HG02642 (cell line): ENCODE measurements around the gene PLTP.
"Not testable (repeated sequence)": the region's sequence is repeated elsewhere in the genome, so short reads cannot be mapped to it uniquely, and the experiment has no call there.

Experiments
- ATAC-seq: cut with Tn5 transposase; IDR thresholded peaks from one replicate; pipeline ENCODE4 v1.9.1; 2021; ENCODE audit warnings: mild to moderate bottlenecking; ENCODE audit not compliant: unreplicated experiment, poor library complexity

Gene PLTP

GRCh38 chr20:45944965-45945677, 33.2 kb upstream of the PLTP start:
- no peak for ATAC-seq

- ATAC-seq, result no peak
Measured at GRCh38 chr20:45944151-45944964, 32.4 kb upstream of the PLTP start.

GRCh38 chr20:45943613-45944012, 31.7 kb upstream of the PLTP start:
- no peak for ATAC-seq

GRCh38 chr20:45940469-45940868, 28.5 kb upstream of the PLTP start:
- no peak for ATAC-seq

GRCh38 chr20:45940053-45940452, 28.1 kb upstream of the PLTP start:
- ATAC-seq, result no peak

- ATAC-seq, result no peak
Measured at GRCh38 chr20:45938727-45939438, 26.9 kb upstream of the PLTP start.

- ATAC-seq, result no peak
Measured at GRCh38 chr20:45937765-45938164, 25.8 kb upstream of the PLTP start.

GRCh38 chr20:45935416-45936046, 23.6 kb upstream of the PLTP start:
- ATAC-seq, result peak; percentile 11

GRCh38 chr20:45934586-45935415, 22.8 kb upstream of the PLTP start, which contains the start of gene PCIF1:
TSS of gene PCIF1 (plus strand) at chr20:45934683. CDS start at chr20:45939000, 4,317 bp downstream.
- ATAC-seq, result peak; percentile 81

GRCh38 chr20:45934046-45934585, 22.2 kb upstream of the PLTP start:
- ATAC-seq, result peak; percentile 17

GRCh38 chr20:45933266-45934045, 21.5 kb upstream of the PLTP start:
- ATAC-seq, result no peak

GRCh38 chr20:45931680-45932079, 19.7 kb upstream of the PLTP start:
- not testable (repeated sequence) for ATAC-seq

- no peak for ATAC-seq
Measured at GRCh38 chr20:45927071-45927878, 15.3 kb upstream of the PLTP start.

- no peak for ATAC-seq
Measured at GRCh38 chr20:45926731-45927070, 14.7 kb upstream of the PLTP start.

GRCh38 chr20:45925821-45926506, 14.0 kb upstream of the PLTP start:
- no peak for ATAC-seq

GRCh38 chr20:45924391-45925261, 12.7 kb upstream of the PLTP start:
- ATAC-seq, result no peak
